Heart right ventricle (tissue), 16 donors: ENCODE measurements around the gene HS6ST1. TPM values are rescaled to one million over a fixed set of nuclear protein-coding genes. Genes with fewer than 3 reads are reported as not detected.

Experiments used
- ATAC-seq, 8 donors: fragments of 200-7000 bp; cut with Tn5 transposase; one replicate each; pipeline ENCODE4 v1.9.1; 2020; ENCODE audit warnings: mild to moderate bottlenecking in 8 of 8, moderate library complexity in 8 of 8, moderate number of reproducible peaks in 1 of 8
- DNase-seq, 2 donors: peaks; one replicate each; pipeline ENCODE4 v3.0.0-alpha.2; 2020
- H3K27ac ChIP-seq, 10 donors: fragments of 200-600 bp; sonication (generic) in 2 of 10; one replicate each; pipeline versions ENCODE4 v1.5.0 to v1.8.0; 2020 to 2022; ENCODE audit warnings: mild to moderate bottlenecking in 3 of 10
- H3K27me3 ChIP-seq, 7 donors: fragments of 200-600 bp; one replicate each; pipeline ENCODE4 v1.8.0; 2021 to 2022; ENCODE audit warnings: mild to moderate bottlenecking in 2 of 7
- H3K36me3 ChIP-seq, 9 donors: fragments of 200-600 bp; sonication (generic) in 1 of 9; one replicate each; pipeline versions ENCODE4 v1.5.0 to v1.8.0; 2020 to 2022; ENCODE audit warnings: mild to moderate bottlenecking in 2 of 9
- H3K4me1 ChIP-seq, 9 donors: fragments of 200-600 bp; sonication (generic) in 1 of 9; one replicate each; pipeline versions ENCODE4 v1.5.0 to v1.8.0; 2020 to 2022; ENCODE audit warnings: mild to moderate bottlenecking in 4 of 9
- H3K4me3 ChIP-seq, 10 donors: fragments of 200-600 bp; sonication (generic) in 2 of 10; one replicate each; pipeline versions ENCODE4 v1.5.0 to v1.8.0; 2020 to 2022; ENCODE audit warnings: mild to moderate bottlenecking in 7 of 10, moderate library complexity in 2 of 10
- H3K9me3 ChIP-seq, 11 donors: fragments of 200-600 bp in 10 of 11; sonication (generic) in 2 of 11; one replicate each; pipeline versions ENCODE4 v1.5.0 to v1.8.0; 2013 to 2022; ENCODE audit warnings: mild to moderate bottlenecking in 2 of 11, control low read depth in 1 of 11, moderate library complexity in 1 of 11
- CTCF ChIP-seq, 9 donors: fragments of 200-600 bp; sonication (generic) in 2 of 9; IDR thresholded peaks; one replicate each; pipeline versions ENCODE4 v1.5.0 to v1.8.0; 2021 to 2022; ENCODE audit warnings: antibody characterized with exemption in 9 of 9, mild to moderate bottlenecking in 5 of 9, moderate library complexity in 1 of 9
- WGBS, 2 donors: extraction: QIAGEN DNeasy Blood & Tissue Kit; methylation state at CpG; one replicate each; pipeline ENCODE4 v1.1.7; 2013; ENCODE audit warnings: inconsistent platforms in 1 of 2; 5-methylcytosine and 5-hydroxymethylcytosine counted together
- intact Hi-C, 10 donors: fragments of 100-400 bp; cut with DNase I; formaldehyde crosslinking; loops; one replicate each; pipeline versions ENCODE4 v1.11.1 to v1.14.2; 2022
- polyA plus RNA-seq, 2 donors: library from polyadenylated mRNA; stranded (reverse); fragments of 200-250 nt; gene quantifications; one replicate each; pipeline ENCODE4 v1.2.3, GENCODE V29; 2013
- total RNA-seq, 10 donors: library from RNA; stranded (reverse); fragmentation: NEBNext Ultra II Directional in 3 of 10; extraction: Animal tissue kit (Norgen Biotek cat#: 25700) in 3 of 10; gene quantifications; one replicate each; pipeline versions ENCODE4 v1.2.1 to v1.2.4, GENCODE V29; 2021 to 2023
- donor health status: Arrhythmogenic right ventricular cardiomyopathy.
- donor health status: ischemic (EF 13 %, LVEDD 7.1; RV severe dilation, severe dysfunction).
- donor health status: healthy with polysubstance abuse.
- donor health status: DM: no; HTN: yes; CAD: no.
- donor health status: DM: no; HTN: no; CAD: no.
- donor health status: ischemic (EF 25% LVEDD 6.9; RV normal size, moderate dysfunction).
- donor health status: ischemic (EF 25% LVEDD 5.7; RV mildly dilated, moderate dysfunction).
- donor health status: healthy.
- donor health status: DM: yes; HTN: yes; CAD: no.
- donor health status: Ischemic cardiomyopathy.
- donor health status: ischemic (EF 35%, LVEDD 5.7; RV mildly dilated, moderate dysfunction).
- donor health status: nonischemic (EF 11% LVEDD 7.7; RV severe dilation, severe dysfunction).
- donor health status: DM: yes; HTN: yes; CAD: no.
- donor health status: PGD.
- donor health status: ischemic (EF 29% LVEDD 5.4; RV normal size, mild dysfunction).
- donor health status: nonischemic (EF 23%, LVEDD 6.1; RV moderate dilation, normal function).

The HS6ST1 gene
- total and polyA plus RNA-seq, 12 donors, result 10.5 to 51.6 (median 18.2) TPM

- Histone ChIP-seq H3K27me3 (peaks cover 0 to 9% (median 0%) of the 10 kb centered on the region in 7 donors), H3K36me3 (peaks cover 0 to 6% (median 0%) of the 10 kb centered on the region in 9 donors), H3K4me1 (peaks cover 17 to 82% (median 44%) of the 10 kb centered on the region in 9 donors), H3K27ac (no peak overlapping the region), H3K9me3 (no peaks in the 10 kb centered on the region), H3K4me3 (no peak overlapping the region)
- TF ChIP-seq CTCF (IDR thresholded peaks at IDR 0.05), result no peak
- 78 to 86% methylated on average over 4 of the region's 4 CpGs for WGBS, 2 donors
- ATAC-seq (no peak), DNase-seq (no peak)
- intact Hi-C loops, result loop anchor here in 3 of 10 donors (10.0 kb wide), 2 partner anchors 129 to 139 kb away; no protein-coding TSS in a partner anchor
Observed at GRCh38 chr2:128313931-128314347, 4.7 kb downstream of the HS6ST1 start.

- TF ChIP-seq CTCF (IDR thresholded peaks at IDR 0.05), result no peak
- Histone ChIP-seq H3K4me1 (peaks cover 21 to 89% (median 50%) of the 10 kb centered on the region in 9 donors), H3K4me3 (no peak overlapping the region), H3K27me3 (peaks cover 0 to 9% (median 0%) of the 10 kb centered on the region in 7 donors), H3K36me3 (peaks cover 0 to 6% (median 0%) of the 10 kb centered on the region in 9 donors), H3K27ac (no peak overlapping the region), H3K9me3 (no peaks in the 10 kb centered on the region)
- DNase-seq (peak in 1 of 2 donors; percentile 9), ATAC-seq (no peak)
- 68 to 73% methylated on average over 8 of the region's 8 CpGs for WGBS, 2 donors
- intact Hi-C loops, result loop anchor here in 3 of 10 donors (10.0 kb wide), 2 partner anchors 128 to 138 kb away; no protein-coding TSS in a partner anchor
Observed at GRCh38 chr2:128313091-128313836, 5.4 kb downstream of the HS6ST1 start.

GRCh38 chr2:128312411-128312810 is 6.3 kb downstream of the HS6ST1 start:
- ATAC-seq, result no peak
- intact Hi-C loops, result loop anchor here in 3 of 10 donors (10.0 kb wide), 2 partner anchors 128 to 138 kb away; no protein-coding TSS in a partner anchor
- Histone ChIP-seq H3K4me3 (no peak overlapping the region), H3K9me3 (no peaks in the 10 kb centered on the region), H3K36me3 (peaks cover 0 to 6% (median 0%) of the 10 kb centered on the region in 9 donors), H3K4me1 (peaks cover 25 to 96% (median 54%) of the 10 kb centered on the region in 9 donors), H3K27me3 (peaks cover 0 to 5% (median 0%) of the 10 kb centered on the region in 7 donors), H3K27ac (no peak overlapping the region)
- 95 to 98% methylated on average over 6 of the region's 6 CpGs for WGBS, 2 donors
- no peak for DNase-seq
- no peak for TF ChIP-seq CTCF (IDR thresholded peaks at IDR 0.05)

GRCh38 chr2:128311755-128312341 is 6.8 kb downstream of the HS6ST1 start:
- Histone ChIP-seq H3K9me3 (no peaks in the 10 kb centered on the region), H3K36me3 (peaks cover 0 to 6% (median 0%) of the 10 kb centered on the region in 9 donors), H3K27ac (no peak overlapping the region), H3K27me3 (no peaks in the 10 kb centered on the region), H3K4me3 (no peak overlapping the region), H3K4me1 (peaks cover 22 to 96% (median 51%) of the 10 kb centered on the region in 9 donors)
- DNase-seq (no peak), ATAC-seq (no peak)
- WGBS, 2 donors, result 87 to 89% methylated on average over 11 of the region's 11 CpGs
- intact Hi-C loops, result loop anchor here in 3 of 10 donors (10.0 kb wide), 2 partner anchors 127 to 137 kb away; no protein-coding TSS in a partner anchor
- no peak for TF ChIP-seq CTCF (IDR thresholded peaks at IDR 0.05)
